Neutrophil (primary cell): Measurements from ENCODE around the gene HIP1.
A peak's percentile ranks its signal among the peaks of the same experiment; 100 is the strongest.

ENCODE experiments used
- H3K27ac ChIP-seq: fragments of 200-600 bp; sonication (generic); 2 replicates; pipeline ENCODE4 v1.5.1; 2016; ENCODE audit warnings: mild to moderate bottlenecking, moderate library complexity
- H3K27me3 ChIP-seq: fragments of 200-600 bp; sonication (generic); 2 replicates; pipeline ENCODE4 v1.6.0; 2016; ENCODE audit warnings: mild to moderate bottlenecking
- H3K36me3 ChIP-seq: fragments of 200-600 bp; sonication (generic); 2 replicates; pipeline ENCODE4 v1.5.1; 2017
- H3K4me1 ChIP-seq, 2 experiments: fragments of 200-600 bp in 1 of 2; sonication (generic) in 1 of 2; 1 replicate in 1 of 2; 2 replicates in 1 of 2; pipeline versions ENCODE4 v1.5.1 to v1.6.1; 2013 to 2016; ENCODE audit warnings: low read depth in 1 of 2, low read length in 1 of 2, mild to moderate bottlenecking in 1 of 2, moderate library complexity in 1 of 2; ENCODE audit not compliant: control insufficient read depth in 1 of 2, insufficient read depth in 1 of 2
- H3K4me3 ChIP-seq, 2 experiments: fragments of 200-600 bp in 1 of 2; sonication (generic) in 1 of 2; 1 replicate in 1 of 2; 2 replicates in 1 of 2; pipeline ENCODE4 v1.5.1; 2013 to 2016; ENCODE audit warnings: low read depth in 1 of 2, low read length in 1 of 2, mild to moderate bottlenecking in 1 of 2, moderate library complexity in 1 of 2
- H3K9me3 ChIP-seq: fragments of 200-600 bp; sonication (generic); 2 replicates; pipeline ENCODE4 v1.5.1; 2016
- TF ChIP-seq, protein P1 (sequence below): fragments of 200-600 bp; sonication (generic); IDR thresholded peaks from 2 replicates; pipeline ENCODE4 v1.5.1; 2016; ENCODE audit warnings: antibody characterized with exemption

HIP1 gene

DNA sequence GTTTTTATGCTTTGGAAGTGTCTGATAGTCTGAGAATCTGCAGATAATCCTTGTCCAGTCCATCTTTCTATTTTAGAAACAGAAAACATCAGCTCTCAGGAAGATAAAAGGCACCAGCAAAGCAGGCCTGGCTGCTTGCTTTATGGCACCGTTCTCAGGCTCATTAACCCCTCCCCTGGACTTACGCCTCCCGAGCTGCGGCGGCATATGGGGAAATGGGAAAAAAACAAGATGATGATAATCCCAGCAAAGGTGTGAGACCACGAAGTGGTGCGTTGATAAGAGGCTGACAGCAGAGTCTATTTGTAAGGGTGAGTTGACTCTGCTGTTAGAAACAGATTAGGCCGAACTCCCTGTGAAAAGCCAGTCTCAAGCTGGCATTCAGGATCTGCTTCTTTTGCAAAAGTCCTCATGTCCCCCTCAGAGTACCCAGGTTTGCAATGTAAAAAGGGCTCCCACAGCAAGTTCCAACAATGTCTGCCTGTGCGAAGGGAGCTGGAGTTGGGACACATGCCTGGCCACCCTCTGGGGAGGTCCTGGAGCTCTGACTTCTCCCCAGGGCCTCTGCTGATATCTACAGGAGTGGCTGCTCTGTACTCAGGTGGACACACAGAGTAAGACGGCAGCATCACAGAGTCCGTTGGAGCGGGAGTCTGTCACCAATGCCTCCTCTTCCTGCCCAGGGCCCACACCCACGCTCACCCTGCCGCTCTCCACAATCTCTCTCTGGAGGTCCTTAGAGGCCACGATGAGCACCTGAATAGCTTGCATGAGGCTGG is 192.3 kb downstream of the HIP1 start:
- no peak overlapping the region for H3K27ac ChIP-seq
- TF ChIP-seq, protein P1, sequence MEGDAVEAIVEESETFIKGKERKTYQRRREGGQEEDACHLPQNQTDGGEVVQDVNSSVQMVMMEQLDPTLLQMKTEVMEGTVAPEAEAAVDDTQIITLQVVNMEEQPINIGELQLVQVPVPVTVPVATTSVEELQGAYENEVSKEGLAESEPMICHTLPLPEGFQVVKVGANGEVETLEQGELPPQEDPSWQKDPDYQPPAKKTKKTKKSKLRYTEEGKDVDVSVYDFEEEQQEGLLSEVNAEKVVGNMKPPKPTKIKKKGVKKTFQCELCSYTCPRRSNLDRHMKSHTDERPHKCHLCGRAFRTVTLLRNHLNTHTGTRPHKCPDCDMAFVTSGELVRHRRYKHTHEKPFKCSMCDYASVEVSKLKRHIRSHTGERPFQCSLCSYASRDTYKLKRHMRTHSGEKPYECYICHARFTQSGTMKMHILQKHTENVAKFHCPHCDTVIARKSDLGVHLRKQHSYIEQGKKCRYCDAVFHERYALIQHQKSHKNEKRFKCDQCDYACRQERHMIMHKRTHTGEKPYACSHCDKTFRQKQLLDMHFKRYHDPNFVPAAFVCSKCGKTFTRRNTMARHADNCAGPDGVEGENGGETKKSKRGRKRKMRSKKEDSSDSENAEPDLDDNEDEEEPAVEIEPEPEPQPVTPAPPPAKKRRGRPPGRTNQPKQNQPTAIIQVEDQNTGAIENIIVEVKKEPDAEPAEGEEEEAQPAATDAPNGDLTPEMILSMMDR, result no peak
- H3K36me3 ChIP-seq, result peaks cover 100% of the 10 kb centered on the region
- H3K9me3 ChIP-seq, result no peaks in the 10 kb centered on the region
- H3K4me1 ChIP-seq, result no peaks in the 10 kb centered on the region
- H3K27me3 ChIP-seq, result no peaks in the 10 kb centered on the region
- no peak overlapping the region for H3K4me3 ChIP-seq

DNA sequence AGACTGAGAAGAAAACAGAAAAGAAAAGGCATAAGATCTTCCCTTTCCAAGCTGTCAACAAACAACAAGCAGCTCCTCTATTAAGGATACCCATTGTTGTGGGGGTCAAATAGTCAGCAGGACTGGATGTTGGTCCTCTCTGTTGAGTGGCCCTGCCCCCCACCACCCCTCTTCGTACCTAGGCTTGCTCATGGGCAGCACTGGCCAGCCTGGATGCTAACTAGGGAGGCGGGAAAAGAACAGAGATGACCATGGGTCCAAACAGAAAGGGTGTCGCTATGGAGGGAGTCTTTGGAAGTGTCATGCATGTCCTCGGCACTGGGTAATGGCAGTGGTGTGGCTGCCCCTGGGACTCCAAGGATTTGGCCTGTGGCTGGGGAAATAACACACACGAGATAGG is 201.0 kb downstream of the HIP1 start:
- Histone ChIP-seq H3K27me3 (no peaks in the 10 kb centered on the region), H3K27ac (no peak overlapping the region), H3K9me3 (no peaks in the 10 kb centered on the region), H3K4me1 (peaks cover 4 to 6% of the 10 kb centered on the region in 2 experiments), H3K36me3 (peaks cover 86% of the 10 kb centered on the region), H3K4me3 (no peak overlapping the region)
- TF ChIP-seq, protein P1, result no peak

DNA sequence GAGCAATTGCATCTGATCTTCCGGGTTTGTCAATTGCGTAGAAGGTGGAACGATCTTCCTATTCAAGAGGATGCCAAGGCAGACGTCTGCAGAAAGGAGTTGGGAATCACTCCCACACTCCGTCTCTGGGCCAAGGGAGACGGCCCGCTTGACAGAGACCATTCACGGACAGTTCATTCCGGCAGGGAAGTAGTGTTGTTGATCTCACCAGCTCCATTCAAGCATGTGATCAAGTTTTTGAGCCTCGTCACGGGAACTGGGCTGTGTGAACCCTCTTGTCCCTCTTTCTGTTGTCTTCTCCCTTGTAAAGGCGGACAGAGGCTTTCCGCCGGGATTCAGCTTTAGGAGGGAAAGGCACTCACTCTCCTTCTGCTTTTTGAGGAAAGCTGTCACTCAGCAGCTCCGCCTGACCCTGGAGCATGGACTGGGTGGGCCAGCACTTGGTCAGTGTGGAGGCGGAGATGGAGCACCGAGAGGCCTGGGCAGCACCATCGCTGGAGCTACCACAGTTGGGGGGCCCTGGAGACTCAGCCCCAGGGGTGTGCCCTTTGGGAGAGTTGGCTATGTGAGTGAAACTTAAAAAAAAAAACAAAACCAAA is 201.7 kb downstream of the HIP1 start:
- Histone ChIP-seq H3K27ac (peak overlapping the region; percentile 10), H3K4me1 (peaks cover 4 to 6% of the 10 kb centered on the region in 2 experiments), H3K9me3 (no peaks in the 10 kb centered on the region), H3K36me3 (peaks cover 79% of the 10 kb centered on the region), H3K27me3 (no peaks in the 10 kb centered on the region), H3K4me3 (no peak overlapping the region)
- TF ChIP-seq, protein P1, result no peak

DNA sequence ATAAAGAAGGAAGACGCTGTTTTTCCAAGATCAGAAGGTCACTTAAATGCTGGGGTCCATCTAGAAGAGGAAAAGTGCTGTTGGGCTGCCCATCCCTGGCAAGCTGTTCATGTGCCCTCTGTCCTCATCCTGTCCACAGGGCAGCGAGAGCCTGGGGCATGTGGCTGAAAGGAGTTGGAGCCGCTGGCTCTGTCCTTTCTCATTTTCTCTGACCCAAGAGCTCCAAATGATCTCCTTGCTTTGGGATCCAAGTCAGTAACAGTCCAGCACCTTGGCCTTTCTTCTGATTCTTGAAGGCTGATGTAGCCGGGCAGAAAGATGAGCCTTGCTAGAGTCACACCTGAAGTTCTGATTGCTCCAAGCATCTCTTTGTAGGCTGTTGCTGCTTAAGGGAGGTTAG is 202.2 kb downstream of the HIP1 start:
- Histone ChIP-seq H3K27ac (peak overlapping the region; percentile 10), H3K4me3 (no peak overlapping the region), H3K9me3 (no peaks in the 10 kb centered on the region), H3K36me3 (peaks cover 73% of the 10 kb centered on the region), H3K4me1 (peaks cover 4 to 6% of the 10 kb centered on the region in 2 experiments), H3K27me3 (no peaks in the 10 kb centered on the region)
- TF ChIP-seq, protein P1, result no peak

DNA sequence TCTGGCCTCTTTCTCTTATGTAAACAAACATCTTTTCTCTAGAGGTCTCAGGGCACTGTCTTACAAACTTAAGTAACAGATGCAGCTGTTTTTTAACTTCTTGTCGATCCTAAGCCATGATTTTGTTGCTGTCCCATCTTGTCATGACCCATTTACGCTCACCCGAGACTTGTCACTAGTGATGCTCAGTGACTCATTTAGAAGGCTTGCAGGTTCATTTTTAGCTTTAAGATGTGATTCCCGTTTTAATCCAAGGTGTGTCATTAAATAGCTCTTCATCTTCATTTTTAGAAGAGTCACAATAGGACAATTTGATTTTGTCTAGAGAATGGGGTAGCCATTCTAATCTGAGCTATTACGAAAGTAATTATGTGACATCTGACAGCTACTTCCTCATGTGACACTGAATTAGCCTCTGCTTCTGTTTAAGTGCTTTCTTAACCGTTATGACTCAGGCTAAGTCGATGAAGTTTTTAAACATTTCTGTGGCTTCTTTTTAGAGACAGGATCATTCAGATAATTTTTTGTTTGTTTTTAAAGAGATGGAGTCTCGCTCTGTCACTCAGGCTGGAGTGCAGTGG is 203.9 kb downstream of the HIP1 start:
- no peak overlapping the region for H3K4me3 ChIP-seq
- H3K4me1 ChIP-seq, result peaks cover 4 to 6% of the 10 kb centered on the region in 2 experiments
- no peaks in the 10 kb centered on the region for H3K9me3 ChIP-seq
- no peaks in the 10 kb centered on the region for H3K27me3 ChIP-seq
- peaks cover 56% of the 10 kb centered on the region for H3K36me3 ChIP-seq
- peak overlapping the region; percentile 59 for H3K27ac ChIP-seq
- TF ChIP-seq, protein P1, result no peak
